SK-N-SH treated with all-trans-retinoic acid at 6 μM for 48 hours (cell line): ENCODE data around the gene ASB7.

Experiments used
- ATAC-seq: fragments of 200-7000 bp; cut with Tn5 transposase; 3 replicates; pipeline ENCODE4 v1.9.1; 2020; ENCODE audit warnings: mild to moderate bottlenecking, moderate library complexity
- ARNTL ChIP-seq: fragments of 450-650 bp; formaldehyde crosslinking; IDR thresholded peaks from 2 replicates; pipeline ENCODE4 v1.5.0; 2020; ENCODE audit warnings: low read depth, mild to moderate bottlenecking, moderate library complexity, borderline replicate concordance
- BACH2 ChIP-seq: fragments of 250-450 bp; sonication (Bioruptor Pico); IDR thresholded peaks from 2 replicates; pipeline ENCODE4 v1.9.0; 2021; ENCODE audit warnings: mild to moderate bottlenecking, borderline replicate concordance
- CSDC2 ChIP-seq: fragments of 250-450 bp; sonication (Bioruptor Pico); IDR thresholded peaks from 2 replicates; pipeline ENCODE4 v1.5.0; 2020; ENCODE audit warnings: mild to moderate bottlenecking, moderate library complexity
- ESRRG ChIP-seq: fragments of 250-450 bp; sonication (Bioruptor Pico); IDR thresholded peaks from 2 replicates; pipeline ENCODE4 v1.6.1; 2021; ENCODE audit warnings: mild to moderate bottlenecking
- GLIS3 ChIP-seq: fragments of 250-450 bp; sonication (Bioruptor Pico); IDR thresholded peaks from 2 replicates; pipeline ENCODE4 v1.5.0; 2020; ENCODE audit warnings: mild to moderate bottlenecking, moderate library complexity
- ISL1 ChIP-seq: fragments of 250-450 bp; sonication (Bioruptor Pico); IDR thresholded peaks from 2 replicates; pipeline ENCODE4 v2.1.2; 2022; ENCODE audit warnings: mild to moderate bottlenecking, moderate library complexity
- OSR1 ChIP-seq: fragments of 250-450 bp; sonication (Bioruptor Pico); IDR thresholded peaks from 2 replicates; pipeline ENCODE4 v1.8.0; 2022; ENCODE audit warnings: moderate library complexity, mild to moderate bottlenecking, inconsistent platforms
- PPARA ChIP-seq: fragments of 250-450 bp; sonication (Bioruptor Pico); IDR thresholded peaks from 2 replicates; pipeline ENCODE4 v1.5.0; 2020; ENCODE audit warnings: mild to moderate bottlenecking, borderline replicate concordance
- RARB ChIP-seq: fragments of 250-450 bp; sonication (Bioruptor Pico); IDR thresholded peaks from 2 replicates; pipeline ENCODE4 v1.8.0; 2021; ENCODE audit warnings: mild to moderate bottlenecking, moderate library complexity
- SNAI2 ChIP-seq: fragments of 250-450 bp; sonication (Bioruptor Pico); IDR thresholded peaks from 2 replicates; pipeline ENCODE4 v1.5.0; 2020; ENCODE audit warnings: mild to moderate bottlenecking, moderate library complexity
- TCF4 ChIP-seq: fragments of 250-450 bp; sonication (Bioruptor Pico); IDR thresholded peaks from 2 replicates; pipeline ENCODE4 v1.8.0; 2021; ENCODE audit warnings: mild to moderate bottlenecking, moderate library complexity, borderline replicate concordance
- TOX ChIP-seq: fragments of 250-450 bp; sonication (Bioruptor Pico); IDR thresholded peaks from 2 replicates; pipeline ENCODE4 v1.8.0; 2021; ENCODE audit warnings: mild to moderate bottlenecking, moderate library complexity, borderline replicate concordance
- ZC3H10 ChIP-seq: fragments of 250-450 bp; sonication (Bioruptor Pico); IDR thresholded peaks from 2 replicates; pipeline ENCODE4 v1.5.1; 2021; ENCODE audit warnings: mild to moderate bottlenecking, moderate library complexity
- ZFP30 ChIP-seq: fragments of 450-650 bp; formaldehyde crosslinking; IDR thresholded peaks from 2 replicates; pipeline ENCODE4 v1.5.0; 2022; ENCODE audit warnings: mild to moderate bottlenecking, moderate library complexity
- ZNF70 ChIP-seq: fragments of 450-650 bp; formaldehyde crosslinking; IDR thresholded peaks from 2 replicates; pipeline ENCODE4 v1.5.0; 2020; ENCODE audit warnings: mild to moderate bottlenecking, moderate library complexity
- TF ChIP-seq, protein P1 (sequence below): fragments of 250-450 bp; sonication (Bioruptor Pico); IDR thresholded peaks from 2 replicates; pipeline ENCODE4 v1.8.0; 2020; ENCODE audit warnings: mild to moderate bottlenecking, moderate library complexity, borderline replicate concordance
- TF ChIP-seq, protein P2 (sequence below): fragments of 250-450 bp; sonication (Bioruptor Pico); IDR thresholded peaks from 2 replicates; pipeline ENCODE4 v1.5.1; 2020; ENCODE audit warnings: low read depth, mild to moderate bottlenecking, moderate library complexity
- TF ChIP-seq, protein P3 (sequence below): fragments of 250-450 bp; sonication (Bioruptor Pico); IDR thresholded peaks from 2 replicates; pipeline ENCODE4 v1.8.0; 2021; ENCODE audit warnings: low read depth, mild to moderate bottlenecking, moderate library complexity, borderline replicate concordance
- TF ChIP-seq, protein P4 (sequence below): fragments of 250-450 bp; sonication (Bioruptor Pico); IDR thresholded peaks from 2 replicates; pipeline ENCODE4 v1.5.0; 2020; ENCODE audit warnings: mild to moderate bottlenecking, moderate library complexity

Gene ASB7

DNA sequence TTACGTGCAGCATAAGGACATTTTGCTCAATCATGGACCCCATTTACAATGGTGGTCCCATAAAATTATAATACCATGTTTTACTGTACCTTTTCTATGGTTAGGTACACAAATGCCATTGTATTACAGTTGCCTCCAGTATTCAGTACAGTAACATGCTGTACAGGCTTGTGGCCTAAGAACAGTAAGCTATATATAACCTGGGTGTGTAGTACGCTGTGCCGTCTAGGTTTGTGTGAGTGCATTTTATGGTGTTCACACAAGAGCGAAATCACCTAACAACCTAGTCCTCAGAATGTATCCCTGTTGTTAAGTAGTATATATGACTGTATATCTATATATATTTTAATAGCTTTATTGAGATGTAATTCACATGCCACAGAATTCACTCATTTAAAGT is 12.5 kb downstream of the ASB7 start (continued):
- TF ChIP-seq, protein P1, sequence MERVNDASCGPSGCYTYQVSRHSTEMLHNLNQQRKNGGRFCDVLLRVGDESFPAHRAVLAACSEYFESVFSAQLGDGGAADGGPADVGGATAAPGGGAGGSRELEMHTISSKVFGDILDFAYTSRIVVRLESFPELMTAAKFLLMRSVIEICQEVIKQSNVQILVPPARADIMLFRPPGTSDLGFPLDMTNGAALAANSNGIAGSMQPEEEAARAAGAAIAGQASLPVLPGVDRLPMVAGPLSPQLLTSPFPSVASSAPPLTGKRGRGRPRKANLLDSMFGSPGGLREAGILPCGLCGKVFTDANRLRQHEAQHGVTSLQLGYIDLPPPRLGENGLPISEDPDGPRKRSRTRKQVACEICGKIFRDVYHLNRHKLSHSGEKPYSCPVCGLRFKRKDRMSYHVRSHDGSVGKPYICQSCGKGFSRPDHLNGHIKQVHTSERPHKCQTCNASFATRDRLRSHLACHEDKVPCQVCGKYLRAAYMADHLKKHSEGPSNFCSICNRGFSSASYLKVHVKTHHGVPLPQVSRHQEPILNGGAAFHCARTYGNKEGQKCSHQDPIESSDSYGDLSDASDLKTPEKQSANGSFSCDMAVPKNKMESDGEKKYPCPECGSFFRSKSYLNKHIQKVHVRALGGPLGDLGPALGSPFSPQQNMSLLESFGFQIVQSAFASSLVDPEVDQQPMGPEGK (CRISPR knock-in tag) = no peak
- TF ChIP-seq, protein P2, sequence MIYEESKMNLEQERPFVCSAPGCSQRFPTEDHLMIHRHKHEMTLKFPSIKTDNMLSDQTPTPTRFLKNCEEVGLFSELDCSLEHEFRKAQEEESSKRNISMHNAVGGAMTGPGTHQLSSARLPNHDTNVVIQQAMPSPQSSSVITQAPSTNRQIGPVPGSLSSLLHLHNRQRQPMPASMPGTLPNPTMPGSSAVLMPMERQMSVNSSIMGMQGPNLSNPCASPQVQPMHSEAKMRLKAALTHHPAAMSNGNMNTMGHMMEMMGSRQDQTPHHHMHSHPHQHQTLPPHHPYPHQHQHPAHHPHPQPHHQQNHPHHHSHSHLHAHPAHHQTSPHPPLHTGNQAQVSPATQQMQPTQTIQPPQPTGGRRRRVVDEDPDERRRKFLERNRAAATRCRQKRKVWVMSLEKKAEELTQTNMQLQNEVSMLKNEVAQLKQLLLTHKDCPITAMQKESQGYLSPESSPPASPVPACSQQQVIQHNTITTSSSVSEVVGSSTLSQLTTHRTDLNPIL (CRISPR knock-in tag) = no peak
- TF ChIP-seq CSDC2 (CRISPR knock-in tag) (no peak), TCF4 (CRISPR knock-in tag) (no peak), ZFP30 (CRISPR knock-in tag) (no peak), ZC3H10 (CRISPR knock-in tag) (no peak), TOX (no peak), PPARA (CRISPR knock-in tag) (no peak), ARNTL (CRISPR knock-in tag) (no peak), ESRRG (CRISPR knock-in tag) (no peak), ISL1 (no peak)
- TF ChIP-seq, protein P3, sequence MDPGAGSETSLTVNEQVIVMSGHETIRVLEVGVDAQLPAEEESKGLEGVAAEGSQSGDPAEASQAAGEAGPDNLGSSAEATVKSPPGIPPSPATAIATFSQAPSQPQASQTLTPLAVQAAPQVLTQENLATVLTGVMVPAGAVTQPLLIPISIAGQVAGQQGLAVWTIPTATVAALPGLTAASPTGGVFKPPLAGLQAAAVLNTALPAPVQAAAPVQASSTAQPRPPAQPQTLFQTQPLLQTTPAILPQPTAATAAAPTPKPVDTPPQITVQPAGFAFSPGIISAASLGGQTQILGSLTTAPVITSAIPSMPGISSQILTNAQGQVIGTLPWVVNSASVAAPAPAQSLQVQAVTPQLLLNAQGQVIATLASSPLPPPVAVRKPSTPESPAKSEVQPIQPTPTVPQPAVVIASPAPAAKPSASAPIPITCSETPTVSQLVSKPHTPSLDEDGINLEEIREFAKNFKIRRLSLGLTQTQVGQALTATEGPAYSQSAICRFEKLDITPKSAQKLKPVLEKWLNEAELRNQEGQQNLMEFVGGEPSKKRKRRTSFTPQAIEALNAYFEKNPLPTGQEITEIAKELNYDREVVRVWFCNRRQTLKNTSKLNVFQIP (CRISPR knock-in tag) = no peak

DNA sequence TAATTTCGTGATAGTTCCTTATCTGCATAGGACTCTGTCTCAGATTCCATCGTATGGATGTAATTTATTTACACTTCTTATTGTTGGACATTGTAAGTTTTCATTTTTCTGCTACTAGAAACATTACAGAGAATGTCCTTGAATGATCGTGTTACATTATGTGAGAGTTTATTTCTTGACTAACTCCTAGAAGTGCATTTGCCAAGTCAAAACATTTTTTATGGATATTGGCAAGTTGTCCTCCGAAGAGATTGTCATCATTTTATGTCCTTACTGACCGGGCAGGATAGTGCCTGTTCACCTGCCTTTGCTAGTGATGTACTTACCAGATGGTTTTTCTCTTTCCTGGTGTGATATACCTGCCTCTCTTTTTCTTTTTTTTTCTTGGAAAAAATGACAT is 13.4 kb downstream of the ASB7 start:
- no peak for ATAC-seq
- no peak for TF ChIP-seq ZNF70 (CRISPR knock-in tag)

DNA sequence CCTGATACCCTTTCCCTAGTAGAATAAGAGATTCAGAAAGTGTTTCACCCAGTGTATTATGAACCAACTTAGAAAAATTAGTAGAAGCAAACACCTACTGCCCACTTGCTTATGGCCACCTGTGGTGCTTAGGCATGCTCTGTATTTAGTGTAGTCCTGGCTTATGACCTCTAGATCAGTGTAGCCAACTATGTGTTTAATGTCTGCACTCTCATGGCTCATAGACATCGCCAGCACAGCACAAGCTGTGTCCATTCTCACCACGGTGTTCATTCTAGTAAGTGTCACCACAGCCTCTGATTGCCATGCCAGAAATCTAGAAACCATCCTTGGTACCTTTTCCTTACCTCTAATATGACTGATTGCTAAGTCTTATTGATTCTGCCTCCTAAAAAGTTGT is 14.3 kb downstream of the ASB7 start:
- ATAC-seq = no peak
- TF ChIP-seq OSR1 (CRISPR knock-in tag) (no peak), RARB (no peak), SNAI2 (CRISPR knock-in tag) (no peak), TOX (no peak), ZC3H10 (CRISPR knock-in tag) (no peak)
- TF ChIP-seq, protein P2 (CRISPR knock-in tag) = no peak
- TF ChIP-seq, protein P1 (CRISPR knock-in tag) = no peak
- TF ChIP-seq, protein P4, sequence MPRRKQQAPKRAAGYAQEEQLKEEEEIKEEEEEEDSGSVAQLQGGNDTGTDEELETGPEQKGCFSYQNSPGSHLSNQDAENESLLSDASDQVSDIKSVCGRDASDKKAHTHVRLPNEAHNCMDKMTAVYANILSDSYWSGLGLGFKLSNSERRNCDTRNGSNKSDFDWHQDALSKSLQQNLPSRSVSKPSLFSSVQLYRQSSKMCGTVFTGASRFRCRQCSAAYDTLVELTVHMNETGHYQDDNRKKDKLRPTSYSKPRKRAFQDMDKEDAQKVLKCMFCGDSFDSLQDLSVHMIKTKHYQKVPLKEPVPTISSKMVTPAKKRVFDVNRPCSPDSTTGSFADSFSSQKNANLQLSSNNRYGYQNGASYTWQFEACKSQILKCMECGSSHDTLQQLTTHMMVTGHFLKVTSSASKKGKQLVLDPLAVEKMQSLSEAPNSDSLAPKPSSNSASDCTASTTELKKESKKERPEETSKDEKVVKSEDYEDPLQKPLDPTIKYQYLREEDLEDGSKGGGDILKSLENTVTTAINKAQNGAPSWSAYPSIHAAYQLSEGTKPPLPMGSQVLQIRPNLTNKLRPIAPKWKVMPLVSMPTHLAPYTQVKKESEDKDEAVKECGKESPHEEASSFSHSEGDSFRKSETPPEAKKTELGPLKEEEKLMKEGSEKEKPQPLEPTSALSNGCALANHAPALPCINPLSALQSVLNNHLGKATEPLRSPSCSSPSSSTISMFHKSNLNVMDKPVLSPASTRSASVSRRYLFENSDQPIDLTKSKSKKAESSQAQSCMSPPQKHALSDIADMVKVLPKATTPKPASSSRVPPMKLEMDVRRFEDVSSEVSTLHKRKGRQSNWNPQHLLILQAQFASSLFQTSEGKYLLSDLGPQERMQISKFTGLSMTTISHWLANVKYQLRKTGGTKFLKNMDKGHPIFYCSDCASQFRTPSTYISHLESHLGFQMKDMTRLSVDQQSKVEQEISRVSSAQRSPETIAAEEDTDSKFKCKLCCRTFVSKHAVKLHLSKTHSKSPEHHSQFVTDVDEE = no peak

DNA sequence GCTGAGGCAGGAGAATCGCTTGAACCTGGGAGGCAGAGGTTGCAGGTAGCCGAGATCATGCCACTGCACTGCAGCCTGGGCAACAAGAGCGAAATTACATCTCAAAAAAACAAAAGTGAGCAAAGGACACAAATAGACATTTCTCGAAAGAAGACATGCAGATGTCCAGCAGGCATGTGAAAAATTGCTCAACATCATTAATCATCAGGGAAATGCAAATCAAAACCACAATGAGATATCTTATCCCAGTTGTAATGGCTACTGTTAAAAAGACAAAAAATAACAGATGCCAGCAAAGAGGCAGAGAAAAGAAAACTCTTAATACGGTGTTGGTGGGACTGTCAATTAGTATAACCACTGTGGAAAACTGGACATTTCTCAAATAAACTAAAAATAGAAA is 20.9 kb downstream of the ASB7 start:
- TF ChIP-seq GLIS3 (no peak), CSDC2 (CRISPR knock-in tag) (no peak), ZNF70 (CRISPR knock-in tag) (no peak), TOX (no peak), ZFP30 (CRISPR knock-in tag) (no peak), BACH2 (no peak), ESRRG (CRISPR knock-in tag) (no peak), ARNTL (CRISPR knock-in tag) (no peak), OSR1 (CRISPR knock-in tag) (no peak), TCF4 (CRISPR knock-in tag) (no peak), ZC3H10 (CRISPR knock-in tag) (no peak)
- TF ChIP-seq, protein P3 (CRISPR knock-in tag) = no peak
- TF ChIP-seq, protein P2 (CRISPR knock-in tag) = no peak
- ATAC-seq = no peak
